Common myeloid progenitor, CD34-positive (primary cell): ENCODE results near the gene ACVR1.

Source experiments
- CTCF ChIA-PET: fragments of 350-600 bp; sonication (Branson Sonifier 250); formaldehyde crosslinking; loops from one replicate; lab custom pipeline; 2021; ENCODE audit warnings: antibody characterized with exemption; lab: Charles Lee
- POLR2A ChIA-PET: fragments of 350-600 bp; sonication (Branson Sonifier 250); formaldehyde crosslinking; loops from one replicate; lab custom pipeline; 2021; ENCODE audit warnings: antibody characterized with exemption; lab: Charles Lee
- DNase-seq, 3 donors: peaks; one replicate each; pipeline versions ENCODE4 v3.0.0 to v3.0.0-alpha.2; 2013
- H3K27ac ChIP-seq, 2 experiments: 1 replicate in 1 of 2; 2 replicates in 1 of 2; pipeline ENCODE4 v1.7.0; 2013; ENCODE audit warnings: inconsistent platforms in 2 of 2, low read length in 2 of 2, mild to moderate bottlenecking in 2 of 2, low read depth in 1 of 2, moderate library complexity in 1 of 2; ENCODE audit not compliant: severe bottlenecking in 2 of 2, insufficient read depth in 1 of 2, poor library complexity in 1 of 2
- H3K27me3 ChIP-seq, 5 experiments: replicated peaks in 2 of 5; 1 replicate in 3 of 5; 2 replicates in 2 of 5; pipeline versions ENCODE4 v1.6.1 to v1.7.0; 2013; ENCODE audit warnings: low read length in 4 of 5, mild to moderate bottlenecking in 2 of 5, moderate library complexity in 2 of 5, inconsistent platforms in 1 of 5; ENCODE audit not compliant: insufficient read depth in 5 of 5, control insufficient read depth in 4 of 5
- H3K36me3 ChIP-seq, 4 experiments: 1 replicate in 2 of 4; 2 replicates in 2 of 4; pipeline versions ENCODE4 v1.6.1 to v1.7.0; 2013; ENCODE audit warnings: low read length in 3 of 4, control low read depth in 1 of 4, mild to moderate bottlenecking in 1 of 4; ENCODE audit not compliant: control insufficient read depth in 4 of 4, insufficient read depth in 4 of 4
- H3K4me1 ChIP-seq, 4 experiments: 1 replicate in 3 of 4; 2 replicates in 1 of 4; pipeline versions ENCODE4 v1.6.1 to v1.7.1; 2013; ENCODE audit warnings: low read length in 3 of 4, mild to moderate bottlenecking in 3 of 4, control low read depth in 1 of 4, inconsistent platforms in 1 of 4, moderate library complexity in 1 of 4; ENCODE audit not compliant: control insufficient read depth in 4 of 4, insufficient read depth in 4 of 4; ENCODE audit errors: control extremely low read depth in 1 of 4
- H3K4me3 ChIP-seq, 7 experiments: 1 replicate in 4 of 7; 2 replicates in 3 of 7; pipeline versions ENCODE4 v1.5.1 to v1.7.0; 2013; ENCODE audit warnings: mild to moderate bottlenecking in 7 of 7, low read length in 6 of 7, moderate library complexity in 6 of 7, inconsistent platforms in 2 of 7, low read depth in 2 of 7, control low read depth in 1 of 7; ENCODE audit not compliant: insufficient read depth in 4 of 7, control insufficient read depth in 1 of 7; ENCODE audit errors: extremely low read depth in 1 of 7
- H3K9me3 ChIP-seq, 5 experiments: 1 replicate in 4 of 5; 2 replicates in 1 of 5; pipeline versions ENCODE4 v1.6.1 to v1.7.1; 2013; ENCODE audit warnings: low read length in 4 of 5, mild to moderate bottlenecking in 2 of 5, inconsistent platforms in 1 of 5, low read depth in 1 of 5, moderate library complexity in 1 of 5; ENCODE audit not compliant: control insufficient read depth in 4 of 5, insufficient read depth in 2 of 5; ENCODE audit errors: control extremely low read depth in 1 of 5
- WGBS: methylation state at CpG from one replicate; pipeline ENCODE4 v1.1.5; 2013; ENCODE audit not compliant: insufficient coverage; 5-methylcytosine and 5-hydroxymethylcytosine counted together

Gene ACVR1

GRCh38 chr2:157864857-157865430 lies 11.2 kb downstream of the ACVR1 start:
- Histone ChIP-seq H3K9me3 (no peaks in the 10 kb centered on the region), H3K4me3 (no peak overlapping the region), H3K27me3 (no peaks in the 10 kb centered on the region), H3K36me3 (no peaks in the 10 kb centered on the region), H3K4me1 (no peaks in the 10 kb centered on the region), H3K27ac (no peak overlapping the region)
- 100% methylated on average over 1 of the region's 2 CpGs for WGBS
- ChIA-PET POLR2A (no interaction called here), CTCF (interaction anchor here (0.7 to 1.2 kb wide), 4 partner anchors 9 to 69 kb away, joined by 3 read pairs; no protein-coding TSS in a partner anchor)
- DNase-seq: no peak

- Histone ChIP-seq H3K9me3 (no peaks in the 10 kb centered on the region), H3K36me3 (peaks cover 0 to 2% (median 0%) of the 10 kb centered on the region in 4 experiments), H3K4me1 (no peaks in the 10 kb centered on the region), H3K4me3 (no peak overlapping the region), H3K27me3 (no peaks in the 10 kb centered on the region), H3K27ac (no peak overlapping the region)
- ChIA-PET CTCF (no interaction called here), POLR2A (no interaction called here)
- 100% methylated on average over 5 of the region's 6 CpGs for WGBS
- no peak for DNase-seq
Observed at GRCh38 chr2:157858846-157859245, 17.3 kb downstream of the ACVR1 start.

- ChIA-PET POLR2A (no interaction called here), CTCF (no interaction called here)
- WGBS: 98% methylated on average over 4 of the region's 4 CpGs
- Histone ChIP-seq H3K4me1 (no peaks in the 10 kb centered on the region), H3K27ac (no peak overlapping the region), H3K4me3 (no peak overlapping the region), H3K9me3 (no peaks in the 10 kb centered on the region), H3K36me3 (peaks cover 0 to 2% (median 0%) of the 10 kb centered on the region in 4 experiments), H3K27me3 (no peaks in the 10 kb centered on the region)
- DNase-seq: no peak
Observed at GRCh38 chr2:157857881-157858280, 18.2 kb downstream of the ACVR1 start.

GRCh38 chr2:157856187-157856515 lies 20.0 kb downstream of the ACVR1 start:
- Histone ChIP-seq H3K4me3 (no peak overlapping the region), H3K4me1 (no peaks in the 10 kb centered on the region), H3K27me3 (no peaks in the 10 kb centered on the region), H3K27ac (no peak overlapping the region), H3K9me3 (no peaks in the 10 kb centered on the region), H3K36me3 (peaks cover 0 to 2% (median 0%) of the 10 kb centered on the region in 4 experiments)
- ChIA-PET POLR2A (no interaction called here), CTCF (no interaction called here)
- 100% methylated on average over 2 of the region's 2 CpGs for WGBS
- no peak for DNase-seq

- CTCF ChIA-PET: interaction anchor here (1.2 kb wide), 1 partner anchor 12 kb away, joined by 3 read pairs; no protein-coding TSS in a partner anchor
- 100% methylated on average over 3 of the region's 3 CpGs for WGBS
- Histone ChIP-seq H3K27me3 (no peaks in the 10 kb centered on the region), H3K9me3 (no peaks in the 10 kb centered on the region), H3K4me1 (no peaks in the 10 kb centered on the region), H3K4me3 (no peak overlapping the region), H3K36me3 (peaks cover 0 to 2% (median under 1%) of the 10 kb centered on the region in 4 experiments), H3K27ac (no peak overlapping the region)
- POLR2A ChIA-PET: no interaction called here
- DNase-seq: no peak
Observed at GRCh38 chr2:157853820-157854219, 22.3 kb downstream of the ACVR1 start.

- no peak for DNase-seq
- Histone ChIP-seq H3K36me3 (peaks cover 0 to 4% (median under 1%) of the 10 kb centered on the region in 4 experiments), H3K27me3 (no peaks in the 10 kb centered on the region), H3K27ac (no peak overlapping the region), H3K4me1 (no peaks in the 10 kb centered on the region), H3K4me3 (no peak overlapping the region), H3K9me3 (peaks cover 0 to 4% (median 0%) of the 10 kb centered on the region in 5 experiments)
- ChIA-PET POLR2A (no interaction called here), CTCF (interaction anchor here (1.2 kb wide), 1 partner anchor 12 kb away, joined by 3 read pairs; no protein-coding TSS in a partner anchor)
- WGBS: 100% methylated on average over 2 of the region's 2 CpGs
Observed at GRCh38 chr2:157853211-157853610, 22.9 kb downstream of the ACVR1 start.

GRCh38 chr2:157849591-157849990 lies 26.5 kb downstream of the ACVR1 start:
- peaks cover 0 to 4% (median 1%) of the 10 kb centered on the region in 4 experiments for H3K4me1 ChIP-seq
- no peak for DNase-seq
- ChIA-PET CTCF (interaction anchor here (1.1 to 1.6 kb wide), 2 partner anchors 11 to 12 kb away, joined by 5 to 6 read pairs; no protein-coding TSS in a partner anchor), POLR2A (no interaction called here)
- H3K27ac ChIP-seq: no peak overlapping the region
- H3K36me3 ChIP-seq: peaks cover 0 to 9% (median 0%) of the 10 kb centered on the region in 4 experiments
- H3K27me3 ChIP-seq: no peaks in the 10 kb centered on the region
- no peak overlapping the region for H3K4me3 ChIP-seq
- WGBS: 95% methylated on average over 2 of the region's 2 CpGs
- H3K9me3 ChIP-seq: peaks cover 0 to 4% (median 0%) of the 10 kb centered on the region in 5 experiments
